GM21381 (cell line): Measurements from ENCODE around the gene SMIM3.

Experiments
- ATAC-seq: cut with Tn5 transposase; IDR thresholded peaks from one replicate; pipeline ENCODE4 v1.9.1; 2021; ENCODE audit warnings: mild to moderate bottlenecking, moderate library complexity; ENCODE audit not compliant: unreplicated experiment

SMIM3 gene

GRCh38 chr5:150765011-150765798, 13.4 kb upstream of the SMIM3 start:
- ATAC-seq: no peak

- no peak for ATAC-seq
These were observed 12.8 kb upstream of the SMIM3 start for GRCh38 chr5:150765799-150766169.

- no peak for ATAC-seq
These were observed 12.3 kb upstream of the SMIM3 start for GRCh38 chr5:150766251-150766650.

GRCh38 chr5:150771034-150771795, 7.3 kb upstream of the SMIM3 start:
- ATAC-seq: no peak

GRCh38 chr5:150774145-150774544, 4.4 kb upstream of the SMIM3 start:
- ATAC-seq: no peak

GRCh38 chr5:150777685-150778084, 872 bp upstream of the SMIM3 start:
- ATAC-seq: no peak

GRCh38 chr5:150778088-150778516, 455 bp upstream of the SMIM3 start:
- ATAC-seq: no peak

- no peak for ATAC-seq
These were observed 1.0 kb downstream of the SMIM3 start for GRCh38 chr5:150779397-150780186.

GRCh38 chr5:150780187-150780692, 1.7 kb downstream of the SMIM3 start:
- peak; percentile 48 for ATAC-seq

GRCh38 chr5:150780816-150781221, 2.3 kb downstream of the SMIM3 start:
- no peak for ATAC-seq

- ATAC-seq: no peak
These were observed 3.4 kb downstream of the SMIM3 start for GRCh38 chr5:150781706-150782614.

- no peak for ATAC-seq
These were observed 4.3 kb downstream of the SMIM3 start for GRCh38 chr5:150782850-150783249.

GRCh38 chr5:150783422-150783928, 4.9 kb downstream of the SMIM3 start:
- ATAC-seq: peak; percentile 44

- no peak for ATAC-seq
These were observed 7.4 kb downstream of the SMIM3 start for GRCh38 chr5:150785950-150786349.

- ATAC-seq: no peak
These were observed 8.3 kb downstream of the SMIM3 start for GRCh38 chr5:150786876-150787275.

GRCh38 chr5:150787656-150788055, 9.1 kb downstream of the SMIM3 start:
- ATAC-seq: no peak

- ATAC-seq: no peak
These were observed 10.4 kb downstream of the SMIM3 start for GRCh38 chr5:150788977-150789376.

- no peak for ATAC-seq
These were observed 10.9 kb downstream of the SMIM3 start for GRCh38 chr5:150789450-150789849.

GRCh38 chr5:150789943-150790611, 11.5 kb downstream of the SMIM3 start:
- ATAC-seq: peak; percentile 98
